ENCODE results near the gene RALB. TPM values are rescaled to one million over a fixed set of nuclear protein-coding genes. Genes with fewer than 3 reads are reported as not detected.

Gene RALB
- total and polyA plus RNA-seq, 2 of the 8 experiments (the other 6 are each of a cell fraction or from before 2014, with no cell fraction given), result 12.0 to 16.6 TPM

GRCh38 chr2:120220756-120221155 lies 31.9 kb upstream of the RALB start:
- Histone ChIP-seq H4K5ac (ENCODE audit: insufficient read length, low read depth, low read length) (no peak overlapping the region), H3K23ac (ENCODE audit: insufficient read length) (no peak overlapping the region), H3K79me2 (ENCODE audit: control insufficient read depth in 1 of 2, insufficient read depth in 2 of 2, low read length in 2 of 2) (peaks cover 0 to 2% of the 10 kb centered on the region in 2 experiments; a peak in 1 of 4 replicates), H2BK5ac (ENCODE audit: low read depth, low read length) (no peak overlapping the region), H4K8ac (ENCODE audit: extremely low read depth, insufficient read depth, low read length) (no peak overlapping the region), H3K9ac (replicated peaks in 1 of 4; ENCODE audit: extremely low read depth in 1 of 4, low read depth in 3 of 4, low read length in 3 of 4) (no peak overlapping the region), H3K23me2 (ENCODE audit: low read depth, low read length) (peaks cover 3% of the 10 kb centered on the region; the same call in 1 of the 2 replicates), H3K18ac (ENCODE audit: extremely low read depth, low read length) (no peak overlapping the region), H2BK15ac (ENCODE audit: low read length) (no peak overlapping the region), H3K27ac (ENCODE audit: low read depth, low read length) (no peak overlapping the region), H3K36me3 (ENCODE audit: control insufficient read depth in 2 of 4, insufficient read depth in 4 of 4, low read length in 3 of 4) (peaks cover 0 to 6% (median 0%) of the 10 kb centered on the region in 4 experiments; a peak in 3 of 8 replicates), H2AFZ (ENCODE audit: low read length) (no peak overlapping the region), H3K56ac (replicated peaks; ENCODE audit: insufficient read length, low read depth, low read length) (no peak overlapping the region), H2BK20ac (ENCODE audit: low read length) (no peak overlapping the region), H3K9me3 (ENCODE audit: insufficient read depth in 2 of 2, low read depth in 1 of 2, low read length in 1 of 2) (peaks cover 7 to 9% of the 10 kb centered on the region in 2 experiments), H3K79me1 (ENCODE audit: low read depth, low read length) (no peaks in the 10 kb centered on the region), H2BK12ac (ENCODE audit: low read depth, low read length) (no peak overlapping the region), H2BK120ac (replicated peaks; ENCODE audit: low read depth, low read length) (no peak overlapping the region), H3K4me3 (ENCODE audit: extremely low read depth in 1 of 4, insufficient read depth in 2 of 4, low read depth in 3 of 4, low read length in 4 of 4) (no peak overlapping the region), H3K27me3 (replicated peaks in 1 of 4; ENCODE audit: control insufficient read depth in 3 of 4, extremely low read depth in 1 of 4, insufficient read depth in 3 of 4, low read length in 3 of 4) (peaks cover 13 to 36% (median 29%) of the 10 kb centered on the region in 4 experiments), H3K4ac (replicated peaks; ENCODE audit: insufficient read length, low read depth, low read length) (no peak overlapping the region), H3K4me1 (replicated peaks in 1 of 4; ENCODE audit: control insufficient read depth in 3 of 4, insufficient read depth in 4 of 4, low read length in 3 of 4) (peaks cover 0 to 7% (median 6%) of the 10 kb centered on the region in 4 experiments; a peak in 5 of 7 replicates), H4K91ac (replicated peaks; ENCODE audit: insufficient read length, low read length) (no peak overlapping the region), H4K20me1 (replicated peaks in 1 of 2; ENCODE audit: control insufficient read depth in 1 of 2, insufficient read depth in 2 of 2, low read length in 2 of 2) (peaks cover 3 to 8% of the 10 kb centered on the region in 2 experiments), H2AK5ac (ENCODE audit: low read depth, low read length) (no peak overlapping the region), H3K14ac (ENCODE audit: insufficient read length) (no peak overlapping the region), H3K4me2 (ENCODE audit: insufficient read depth in 1 of 2, low read depth in 2 of 2, low read length in 2 of 2) (no peak overlapping the region)
- DNase-seq (ENCODE audit: low read depth in 1 of 2, low spot score in 2 of 2) (no peak), FAIRE-seq (no peak)
- TF ChIP-seq FOSL1 (IDR thresholded peaks at IDR 0.05; ENCODE audit: insufficient read depth, low read depth, low read length) (no peak), KDM5A (IDR thresholded peaks at IDR 0.05; ENCODE audit: low read length) (no peak), SP1 (IDR thresholded peaks at IDR 0.05; ENCODE audit: low read depth, low read length) (no peak), POU5F1 (IDR thresholded peaks at IDR 0.05; ENCODE audit: low read depth, low read length) (no peak), KDM1A (IDR thresholded peaks at IDR 0.05; ENCODE audit: borderline replicate concordance, low read length) (no peak), PHF8 (conservative IDR thresholded peaks at IDR 0.05; ENCODE audit: low read depth, low read length) (no peak), CHD1 (IDR thresholded peaks at IDR 0.05; ENCODE audit: low read depth, low read length) (no peak), TBP (IDR thresholded peaks at IDR 0.05; ENCODE audit: low read depth, low read length) (no peak), RXRA (IDR thresholded peaks at IDR 0.05; ENCODE audit: insufficient read depth, low read depth, low read length) (no peak)
- WGBS, 2 experiments (ENCODE audit: extremely low coverage in 1 of 2, insufficient coverage in 1 of 2, insufficient read length in 1 of 2, insufficient replicate concordance in 2 of 2, low coverage in 1 of 2, low lambda C conversion rate in 2 of 2, missing lambda C conversion rate in 1 of 2), result 100% methylated on average over 2 of the region's 2 CpGs; no CpG with 5 or more reads in 1 of the 2 experiments
- ChIA-PET POLR2A (ENCODE audit: partially characterized antibody) (interaction anchor here (1.5 kb wide), 1 partner anchor 24 kb away, joined by 3 read pairs; no protein-coding TSS in a partner anchor), CTCF (ENCODE audit: partially characterized antibody) (interaction anchor here (1.2 to 1.6 kb wide), 2 partner anchors 31 to 63 kb away, joined by 4 to 5 read pairs; partner anchors contain the start of gene RALB)
